ENCODE measurements around the gene KNSTRN.

Gene KNSTRN

GRCh38 chr15:40382580-40383456, at the start of gene KNSTRN:
KNSTRN (plus strand) TSS chr15:40382721; CDS start chr15:40382836, 115 bp downstream.
- peak; percentile 87 for DNase-seq

- peak; percentile 22 for DNase-seq
Measured at GRCh38 chr15:40333922-40334492, 48.5 kb upstream of the KNSTRN start.

- DNase-seq: no peak
Measured at GRCh38 chr15:40334541-40334940, 48.0 kb upstream of the KNSTRN start.

GRCh38 chr15:40334941-40335795, 47.4 kb upstream of the KNSTRN start:
- DNase-seq: no peak

- DNase-seq: peak; percentile 63
Measured at GRCh38 chr15:40335938-40336743, 46.4 kb upstream of the KNSTRN start.

- DNase-seq: no peak
Measured at GRCh38 chr15:40336744-40337122, 45.8 kb upstream of the KNSTRN start.

GRCh38 chr15:40337597-40337996, 44.9 kb upstream of the KNSTRN start:
- DNase-seq: no peak

GRCh38 chr15:40338041-40338657, 44.4 kb upstream of the KNSTRN start:
- DNase-seq: peak; percentile 46

GRCh38 chr15:40338921-40339620, 43.5 kb upstream of the KNSTRN start:
- no peak for DNase-seq

GRCh38 chr15:40339621-40339945, 42.9 kb upstream of the KNSTRN start:
- peak; percentile 44 for DNase-seq

- peak; percentile 69 for DNase-seq
Measured at GRCh38 chr15:40340038-40340739, 42.3 kb upstream of the KNSTRN start.

- DNase-seq: peak; percentile 69
Measured at GRCh38 chr15:40340740-40341400, 41.7 kb upstream of the KNSTRN start, which contains the start of gene CCDC9B. CCDC9B (minus strand) TSS chr15:40340939; CDS start chr15:40340819, 120 bp downstream.

- DNase-seq: no peak
Measured at GRCh38 chr15:40342416-40343320, 39.9 kb upstream of the KNSTRN start.

- DNase-seq: no peak
Measured at GRCh38 chr15:40343512-40343911, 39.0 kb upstream of the KNSTRN start.

- DNase-seq: no peak
Measured at GRCh38 chr15:40344217-40344616, 38.3 kb upstream of the KNSTRN start.

- peak; percentile 79 for DNase-seq
Measured at GRCh38 chr15:40344631-40345120, 37.8 kb upstream of the KNSTRN start.

- no peak for DNase-seq
Measured at GRCh38 chr15:40345225-40345866, 37.2 kb upstream of the KNSTRN start.

GRCh38 chr15:40345867-40346578, 36.5 kb upstream of the KNSTRN start:
- DNase-seq: no peak
